Body of pancreas (tissue), 4 donors: Measurements from ENCODE around the gene MAML2.

ENCODE experiments used
- POLR2A ChIP-seq, 3 donors: fragments of 450-650 bp; IDR thresholded peaks; one replicate each; pipeline ENCODE4 v1.6.1; 2016; ENCODE audit warnings: antibody characterized with exemption in 3 of 3, mild to moderate bottlenecking in 2 of 3
- TF ChIP-seq, protein P1 (sequence below), 7 experiments: fragments of 450-650 bp in 4 of 7; fragments of 200-600 bp in 3 of 7; sonication (generic) in 3 of 7; IDR thresholded peaks; one replicate each; pipeline ENCODE4 v1.5.1; 2016 to 2019; ENCODE audit warnings: antibody characterized with exemption in 7 of 7

DNA sequence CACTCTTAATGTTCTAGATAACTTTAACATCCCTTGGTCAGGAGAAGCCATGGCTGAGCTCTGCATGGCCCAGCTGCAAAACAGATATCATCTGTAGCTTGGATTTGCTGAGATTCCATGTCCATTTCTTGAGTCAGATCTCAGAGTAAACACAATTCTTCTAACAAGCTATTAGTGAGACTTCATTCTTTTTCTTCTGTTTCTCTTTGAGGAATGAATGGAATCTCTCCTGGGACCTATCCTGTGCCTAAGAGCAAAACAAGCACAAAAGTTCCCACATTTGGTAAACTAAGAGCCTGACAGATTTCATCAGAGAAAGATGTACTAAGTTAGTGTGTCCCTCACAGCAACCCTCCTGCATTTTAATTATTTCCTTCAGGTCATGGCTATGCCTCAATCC is 142.8 kb downstream of the MAML2 start:
- TF ChIP-seq POLR2A (IDR thresholded peaks at IDR 0.05): no peak
- TF ChIP-seq, protein P1, sequence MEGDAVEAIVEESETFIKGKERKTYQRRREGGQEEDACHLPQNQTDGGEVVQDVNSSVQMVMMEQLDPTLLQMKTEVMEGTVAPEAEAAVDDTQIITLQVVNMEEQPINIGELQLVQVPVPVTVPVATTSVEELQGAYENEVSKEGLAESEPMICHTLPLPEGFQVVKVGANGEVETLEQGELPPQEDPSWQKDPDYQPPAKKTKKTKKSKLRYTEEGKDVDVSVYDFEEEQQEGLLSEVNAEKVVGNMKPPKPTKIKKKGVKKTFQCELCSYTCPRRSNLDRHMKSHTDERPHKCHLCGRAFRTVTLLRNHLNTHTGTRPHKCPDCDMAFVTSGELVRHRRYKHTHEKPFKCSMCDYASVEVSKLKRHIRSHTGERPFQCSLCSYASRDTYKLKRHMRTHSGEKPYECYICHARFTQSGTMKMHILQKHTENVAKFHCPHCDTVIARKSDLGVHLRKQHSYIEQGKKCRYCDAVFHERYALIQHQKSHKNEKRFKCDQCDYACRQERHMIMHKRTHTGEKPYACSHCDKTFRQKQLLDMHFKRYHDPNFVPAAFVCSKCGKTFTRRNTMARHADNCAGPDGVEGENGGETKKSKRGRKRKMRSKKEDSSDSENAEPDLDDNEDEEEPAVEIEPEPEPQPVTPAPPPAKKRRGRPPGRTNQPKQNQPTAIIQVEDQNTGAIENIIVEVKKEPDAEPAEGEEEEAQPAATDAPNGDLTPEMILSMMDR (IDR thresholded peaks at IDR 0.05): no peak
